K562 (cell line): ENCODE results near the gene HNRNPH1.

Experiments used
- ATF3 ChIP-seq, 2 experiments: fragments of 450-650 bp in 1 of 2; sonication (generic) in 1 of 2; formaldehyde crosslinking in 1 of 2; IDR thresholded peaks in 1 of 2; conservative IDR thresholded peaks in 1 of 2; 2 replicates each; pipeline versions ENCODE4 v1.6.1 to v1.8.1; 2016 to 2023; ENCODE audit warnings: mild to moderate bottlenecking in 2 of 2, moderate library complexity in 2 of 2, inconsistent platforms in 1 of 2, missing genetic modification reagents in 1 of 2
- ATF6 ChIP-seq: sonication (generic); formaldehyde crosslinking; IDR thresholded peaks from 2 replicates; pipeline ENCODE4 v1.4.0; 2020; ENCODE audit warnings: mild to moderate bottlenecking, missing genetic modification reagents
- REST ChIP-seq, 2 experiments: fragments of 450-650 bp; formaldehyde crosslinking in 1 of 2; IDR thresholded peaks; 2 replicates each; pipeline versions ENCODE4 v1.4.0 to v1.6.1; 2014 to 2020; ENCODE audit warnings: mild to moderate bottlenecking in 2 of 2, borderline replicate concordance in 1 of 2, low read depth in 1 of 2

- TF ChIP-seq ATF6 (CRISPR knock-in tag), result no peak
- no peak for TF ChIP-seq ATF3 (IDR thresholded peaks at IDR 0.05)
- no peak for TF ChIP-seq ATF3 (CRISPR knock-in tag; conservative IDR thresholded peaks at IDR 0.05)
- TF ChIP-seq REST (IDR thresholded peaks at IDR 0.05; ENCODE audit: borderline replicate concordance), result no peak
- no peak for TF ChIP-seq REST (CRISPR knock-in tag; IDR thresholded peaks at IDR 0.05; ENCODE audit: low read depth)
Observed at GRCh38 chr5:179617930-179618329, 5.5 kb downstream of the HNRNPH1 start.
